HFF-Myc (cell line): ENCODE measurements around the gene SAFB.

Experiments used
- DNase-seq: peaks from one replicate; pipeline ENCODE4 v3.0.0-alpha.2; 2011; ENCODE audit warnings: low read depth; ENCODE audit errors: extremely low read depth
- H3K4me3 ChIP-seq: replicated peaks from 2 replicates; pipeline ENCODE4 v1.5.1; 2011; ENCODE audit warnings: low read depth, mild to moderate bottlenecking, control low read depth, low read length
- TF ChIP-seq, protein P1 (sequence below): IDR thresholded peaks from 2 replicates; pipeline ENCODE4 v1.5.1; 2012; ENCODE audit warnings: mild to moderate bottlenecking, low read depth, low read length, control low read depth; ENCODE audit errors: missing control alignments

The SAFB gene

DNA sequence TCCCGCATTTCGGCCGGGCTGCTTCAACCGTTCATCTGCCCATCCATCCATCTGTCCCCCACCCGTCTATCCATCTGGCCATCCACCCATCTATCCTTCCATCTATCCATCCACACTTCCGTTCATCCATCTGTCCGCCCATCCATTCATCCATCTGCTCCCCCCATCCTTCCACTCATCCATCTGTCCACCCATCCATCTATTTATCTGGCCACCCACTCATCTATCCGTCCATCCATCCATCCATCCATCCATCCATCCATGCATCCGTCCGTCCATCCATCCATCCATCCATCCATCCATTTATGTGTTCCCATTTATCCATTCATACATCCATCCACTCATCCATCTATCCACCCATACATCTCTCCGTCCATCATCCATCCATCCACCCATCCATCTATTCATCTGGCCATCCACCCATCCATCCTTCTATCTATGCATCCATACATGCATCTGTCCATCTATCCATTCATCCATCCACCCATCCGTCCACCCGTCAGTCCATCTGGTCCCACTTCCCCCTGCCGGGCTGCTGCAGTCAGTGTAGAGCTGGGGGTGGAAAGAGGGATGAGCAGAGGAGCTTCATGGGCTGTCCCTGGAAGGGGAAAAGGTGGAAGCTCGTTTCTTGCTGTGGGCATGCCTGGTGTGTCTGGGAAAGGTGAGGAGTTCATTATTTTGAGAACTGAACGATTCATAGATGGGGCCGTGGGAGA, 58.7 kb downstream of the SAFB start:
- TF ChIP-seq, protein P1, sequence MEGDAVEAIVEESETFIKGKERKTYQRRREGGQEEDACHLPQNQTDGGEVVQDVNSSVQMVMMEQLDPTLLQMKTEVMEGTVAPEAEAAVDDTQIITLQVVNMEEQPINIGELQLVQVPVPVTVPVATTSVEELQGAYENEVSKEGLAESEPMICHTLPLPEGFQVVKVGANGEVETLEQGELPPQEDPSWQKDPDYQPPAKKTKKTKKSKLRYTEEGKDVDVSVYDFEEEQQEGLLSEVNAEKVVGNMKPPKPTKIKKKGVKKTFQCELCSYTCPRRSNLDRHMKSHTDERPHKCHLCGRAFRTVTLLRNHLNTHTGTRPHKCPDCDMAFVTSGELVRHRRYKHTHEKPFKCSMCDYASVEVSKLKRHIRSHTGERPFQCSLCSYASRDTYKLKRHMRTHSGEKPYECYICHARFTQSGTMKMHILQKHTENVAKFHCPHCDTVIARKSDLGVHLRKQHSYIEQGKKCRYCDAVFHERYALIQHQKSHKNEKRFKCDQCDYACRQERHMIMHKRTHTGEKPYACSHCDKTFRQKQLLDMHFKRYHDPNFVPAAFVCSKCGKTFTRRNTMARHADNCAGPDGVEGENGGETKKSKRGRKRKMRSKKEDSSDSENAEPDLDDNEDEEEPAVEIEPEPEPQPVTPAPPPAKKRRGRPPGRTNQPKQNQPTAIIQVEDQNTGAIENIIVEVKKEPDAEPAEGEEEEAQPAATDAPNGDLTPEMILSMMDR = no peak
- peak overlapping the region; percentile 99 for H3K4me3 ChIP-seq
- DNase-seq = no peak

DNA sequence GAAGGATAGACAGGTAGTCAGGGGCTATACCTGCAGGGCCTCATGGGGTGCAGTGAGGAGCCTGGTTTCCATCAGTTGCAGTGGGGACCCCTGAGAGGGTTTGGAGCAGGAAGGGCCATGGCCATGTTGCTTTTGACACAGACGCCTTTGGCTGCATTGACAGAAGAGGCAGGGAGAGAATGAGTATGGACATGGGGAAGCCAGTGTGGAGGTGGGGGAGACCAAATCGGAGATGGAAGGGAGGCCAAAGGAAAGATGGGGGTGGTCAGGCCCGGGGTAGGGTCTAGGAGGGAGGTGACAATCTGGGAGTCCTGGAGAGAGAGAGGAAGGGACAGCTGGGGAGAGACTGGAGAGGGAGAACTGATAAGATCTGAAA, 59.2 kb downstream of the SAFB start:
- no peak for DNase-seq
- no peak overlapping the region for H3K4me3 ChIP-seq
- TF ChIP-seq, protein P1 = no peak

DNA sequence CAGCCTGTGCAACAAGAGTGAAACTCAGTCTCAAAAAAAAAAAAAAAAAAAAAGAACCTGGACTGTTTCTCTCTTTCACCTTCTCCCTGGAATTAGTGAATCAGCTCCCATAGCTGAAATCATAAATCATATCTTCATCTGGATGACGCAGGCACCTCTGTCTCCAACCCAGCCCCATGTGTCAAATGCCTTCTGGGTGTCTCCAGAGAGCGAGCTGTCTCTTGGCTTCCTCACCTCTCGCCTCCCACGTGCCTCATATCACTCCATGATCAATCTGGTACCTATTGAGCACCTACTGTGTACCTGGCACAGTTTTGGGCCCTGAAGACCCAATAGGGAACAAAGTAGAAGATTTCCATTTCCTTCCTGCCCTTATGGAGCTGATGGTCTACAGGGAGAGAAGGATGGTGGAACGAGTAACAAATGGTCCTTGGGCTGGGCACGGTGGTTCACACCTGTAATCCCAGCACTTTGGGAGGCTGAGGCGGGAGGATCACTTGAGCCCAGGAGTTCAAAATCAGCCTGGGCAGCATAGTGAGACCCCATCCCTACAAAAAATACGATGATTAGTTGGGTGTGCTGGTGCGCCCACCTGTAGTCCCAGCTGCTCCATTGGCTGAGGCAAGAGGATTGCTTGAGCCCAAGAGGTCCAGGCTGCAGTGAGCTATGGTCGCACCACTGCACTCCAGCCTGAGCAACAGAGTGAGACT, 60.4 kb downstream of the SAFB start:
- TF ChIP-seq, protein P1 = no peak
- DNase-seq = no peak
- no peak overlapping the region for H3K4me3 ChIP-seq

DNA sequence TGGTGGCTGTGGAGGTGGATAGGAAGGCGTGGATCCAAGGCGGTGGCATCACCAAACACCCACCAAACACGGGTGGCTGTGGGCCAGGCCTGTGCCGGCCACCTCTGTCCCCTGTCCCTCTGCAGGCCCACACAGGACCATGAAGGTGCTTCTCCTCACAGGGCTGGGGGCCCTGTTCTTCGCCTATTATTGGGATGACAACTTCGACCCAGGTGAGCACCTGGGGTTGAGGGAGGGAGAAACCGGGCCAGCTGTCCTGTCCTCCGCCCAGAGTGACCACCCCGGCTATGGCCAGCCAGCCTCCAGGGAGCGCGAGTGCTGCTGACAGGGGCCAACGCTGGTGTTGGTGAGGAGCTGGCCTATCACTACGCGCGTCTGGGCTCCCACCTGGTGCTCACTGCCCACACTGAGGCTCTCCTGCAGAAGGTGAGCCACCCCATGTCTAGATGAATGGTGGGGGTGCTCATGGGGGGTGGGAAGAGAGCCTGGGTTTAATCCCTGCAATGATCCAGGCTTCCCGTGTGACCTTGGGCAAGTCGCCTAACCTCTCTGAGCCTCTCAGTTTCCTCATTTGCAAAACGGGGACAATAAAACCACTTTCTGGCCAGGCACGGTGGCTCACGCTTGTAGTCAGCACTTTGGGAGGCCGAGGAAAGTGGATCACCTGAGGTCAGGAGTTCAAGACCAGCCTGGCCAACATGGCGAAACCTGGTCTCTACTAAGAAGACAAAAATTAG, 62.0 kb downstream of the SAFB start:
- TF ChIP-seq, protein P1 = no peak
- no peak for DNase-seq
- H3K4me3 ChIP-seq = no peak overlapping the region

DNA sequence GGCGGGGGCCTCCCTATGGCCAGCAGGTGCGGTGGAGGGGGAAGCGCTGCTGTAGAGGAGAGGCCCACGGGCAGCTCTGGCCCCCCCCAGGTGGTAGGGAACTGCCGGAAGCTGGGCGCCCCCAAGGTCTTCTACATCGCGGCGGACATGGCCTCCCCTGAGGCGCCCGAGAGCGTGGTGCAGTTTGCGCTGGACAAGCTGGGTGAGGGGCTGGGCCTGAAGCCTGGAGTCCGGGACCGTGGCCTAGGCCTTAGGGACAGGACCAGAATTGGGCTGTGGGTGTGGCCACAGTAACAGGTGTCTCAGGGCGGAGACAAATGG, 63.4 kb downstream of the SAFB start:
- peak overlapping the region; percentile 47 for H3K4me3 ChIP-seq
- no peak for DNase-seq
- TF ChIP-seq, protein P1 = no peak

DNA sequence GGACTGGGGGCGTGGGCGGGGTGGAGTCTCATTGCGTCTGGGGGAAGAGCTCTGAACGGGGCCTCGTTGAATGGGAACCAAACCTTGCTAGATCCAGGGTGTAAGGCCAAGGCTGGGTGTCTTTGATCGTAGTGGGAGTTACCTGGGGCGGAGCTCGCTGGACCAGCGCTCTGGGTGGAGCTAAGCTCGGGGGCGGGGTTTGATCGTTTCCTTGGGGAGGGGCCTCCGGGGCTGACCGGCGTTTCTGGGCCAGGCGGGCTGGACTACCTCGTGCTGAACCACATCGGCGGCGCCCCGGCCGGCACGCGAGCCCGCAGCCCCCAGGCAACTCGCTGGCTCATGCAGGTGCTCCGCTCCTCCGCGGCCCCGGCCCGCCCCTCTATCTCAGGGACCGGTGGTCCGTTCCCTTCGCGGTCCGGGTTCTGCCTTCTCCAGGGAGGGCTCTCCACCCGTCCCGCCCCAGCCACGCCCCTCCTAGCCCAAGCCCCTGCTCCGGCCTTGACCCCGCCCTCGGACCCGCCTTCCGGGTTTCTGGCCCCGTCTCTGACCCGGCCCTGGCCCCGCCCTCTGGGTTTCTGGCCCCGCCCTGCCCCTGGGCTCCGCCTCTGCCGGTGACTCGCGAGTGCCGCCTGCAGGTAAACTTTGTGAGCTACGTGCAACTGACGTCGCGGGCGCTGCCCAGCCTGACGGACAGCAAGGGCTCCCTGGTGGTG, 63.9 kb downstream of the SAFB start:
- peak overlapping the region; percentile 47 for H3K4me3 ChIP-seq
- TF ChIP-seq, protein P1 = peak; percentile 80
- peak; percentile 73 for DNase-seq
